Stimulated activated CD4-positive, alpha-beta T cell treated with anti-CD3 and anti-CD28 coated beads, Interleukin-15, amount 100 ng/mL, for 24 hours (primary cell): ENCODE results near the gene RUFY1.
"Not testable (repeated sequence)": the region's sequence is repeated elsewhere in the genome, so short reads cannot be mapped to it uniquely, and the experiment has no call there.

Experiments
- DNase-seq: peaks from one replicate; pipeline ENCODE4 v3.0.0-alpha.2; 2020

RUFY1 gene

DNA sequence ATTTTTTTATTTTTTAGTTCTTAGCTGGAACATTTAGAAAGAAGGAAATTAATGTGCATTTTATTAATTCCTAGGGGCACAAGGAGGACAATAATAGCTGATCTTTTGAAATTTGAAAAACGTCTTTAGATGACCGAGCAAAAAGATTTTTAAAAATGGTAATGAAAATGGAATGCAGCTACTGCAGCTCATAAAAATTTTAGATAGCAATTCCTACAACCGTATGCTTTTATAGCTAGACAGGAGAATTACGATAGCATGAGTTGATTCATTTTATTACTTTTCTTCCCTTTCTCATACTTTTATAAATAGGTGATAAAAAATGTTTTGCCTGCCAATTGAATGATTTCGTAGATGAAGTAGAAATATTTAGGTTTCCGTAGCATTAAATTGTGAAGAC is 13.7 kb upstream of the RUFY1 start:
- no peak for DNase-seq

DNA sequence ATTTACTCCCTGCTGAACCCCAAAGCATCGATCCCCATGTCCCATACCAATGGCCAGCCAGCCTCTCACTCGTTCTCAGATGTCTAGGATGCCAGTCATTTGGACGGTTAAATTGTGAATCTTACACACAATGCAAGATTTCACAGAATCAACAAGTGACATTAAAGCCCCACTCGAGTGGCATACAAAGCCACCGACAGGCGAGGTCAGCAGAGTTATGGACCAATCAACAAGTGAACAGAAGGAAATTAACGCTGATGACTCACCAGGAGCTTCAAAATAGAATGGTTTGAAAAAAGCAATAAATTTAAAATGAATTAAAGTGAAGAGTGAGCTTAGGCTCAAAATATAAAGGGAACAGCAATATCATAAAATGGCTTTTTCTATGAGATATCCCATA is 8.2 kb upstream of the RUFY1 start:
- no peak for DNase-seq

DNA sequence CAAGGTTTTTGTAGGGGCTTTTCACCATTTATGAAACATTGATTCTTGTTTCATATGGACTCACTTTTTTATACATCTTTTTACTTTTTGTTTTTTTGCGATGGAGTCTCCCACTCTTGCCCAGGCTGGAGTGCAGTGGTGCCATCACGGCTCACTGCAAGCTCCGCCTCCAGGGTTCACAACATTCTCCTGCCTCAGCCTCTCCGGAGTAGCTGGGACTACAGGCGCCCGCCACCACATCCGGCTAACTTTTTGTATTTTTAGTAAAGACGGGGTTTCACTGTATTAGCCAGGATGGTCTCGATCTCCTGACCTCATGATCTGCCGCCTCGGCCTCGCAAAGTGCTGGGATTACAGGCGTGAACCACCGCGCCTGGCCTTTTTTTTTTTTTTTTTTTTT is 7.1 kb upstream of the RUFY1 start:
- DNase-seq = not testable (repeated sequence)

DNA sequence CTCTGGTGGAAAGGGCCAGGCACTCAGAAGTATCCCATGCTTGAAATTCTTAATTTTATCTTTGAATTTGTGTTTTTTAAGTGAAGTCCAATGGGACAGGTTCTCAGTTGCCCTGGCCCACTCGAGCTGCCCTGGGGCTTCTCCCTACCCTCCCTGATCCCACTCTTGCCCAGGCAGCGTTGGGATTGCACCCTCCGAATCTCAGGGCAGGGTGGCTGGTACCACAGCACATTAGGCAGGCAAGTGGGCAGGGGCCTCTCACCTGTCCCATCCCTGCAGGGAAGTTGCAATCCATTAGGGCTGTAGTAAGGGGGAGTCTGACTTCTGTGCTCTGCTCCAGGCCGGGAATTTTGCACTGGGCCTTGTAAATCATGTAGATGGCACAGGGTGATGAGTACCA is 2.7 kb downstream of the RUFY1 start:
- DNase-seq = no peak

DNA sequence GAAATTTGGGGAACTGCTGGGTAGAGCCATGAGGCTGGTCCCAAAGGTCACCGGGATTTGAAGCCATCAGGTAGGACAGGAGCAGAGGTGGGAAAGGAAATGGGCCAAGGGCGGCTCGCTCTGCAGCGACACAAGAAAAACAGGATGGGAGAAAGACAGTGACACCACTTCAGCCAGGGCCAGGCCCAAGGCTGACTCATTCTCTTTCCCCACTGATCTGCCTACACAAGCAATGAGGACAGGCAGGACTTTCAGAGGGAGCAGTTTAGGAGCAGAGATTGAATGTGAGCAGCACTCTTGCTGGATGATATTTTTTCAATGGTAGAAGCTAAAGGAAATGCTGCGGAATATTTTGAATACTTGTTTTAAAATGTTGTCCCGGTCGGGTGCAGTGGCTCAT is 3.5 kb downstream of the RUFY1 start:
- DNase-seq = no peak

DNA sequence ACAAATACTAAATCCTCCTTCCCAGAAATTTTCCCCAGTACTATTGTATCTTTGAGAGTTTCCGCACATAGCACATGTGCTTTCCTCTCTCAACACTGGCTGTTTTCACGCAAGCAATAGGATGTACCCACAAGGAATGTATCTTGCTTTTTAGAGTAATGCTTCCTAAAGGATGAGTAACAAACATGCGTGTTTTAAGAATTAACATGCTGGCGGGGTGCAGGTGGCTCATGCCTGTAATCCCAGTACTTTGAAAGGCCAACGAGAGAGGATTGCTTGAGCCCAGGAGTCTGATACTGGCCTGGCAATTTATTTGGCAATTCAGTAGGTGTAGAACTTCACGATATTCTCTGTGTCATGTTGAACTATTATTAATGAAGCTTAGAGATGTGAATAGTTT is 4.6 kb downstream of the RUFY1 start:
- DNase-seq = no peak

DNA sequence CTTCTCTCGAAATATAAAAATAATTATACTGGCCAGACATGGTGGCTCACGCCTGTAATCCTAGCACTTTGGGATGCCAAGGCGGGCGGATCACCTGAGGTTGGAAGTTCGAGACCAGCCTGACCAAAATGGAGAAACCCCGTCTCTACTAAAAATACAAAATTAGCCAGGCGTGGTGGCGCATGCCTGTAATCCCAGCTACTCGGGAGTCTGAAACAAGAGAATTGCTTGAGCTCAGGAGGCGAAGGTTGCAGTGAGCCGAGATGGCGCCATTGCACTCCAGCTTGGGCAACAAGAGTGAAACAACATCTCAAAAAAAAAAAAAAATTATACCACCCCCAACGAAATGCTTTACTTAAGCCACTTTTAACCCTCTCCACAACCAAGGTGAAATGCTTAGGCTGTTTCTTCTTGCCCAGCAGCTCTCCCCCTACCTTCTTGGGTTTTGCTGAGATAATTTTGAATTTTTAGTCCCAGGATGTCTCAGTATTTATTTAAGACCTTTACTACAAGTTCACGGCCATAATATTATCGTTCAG is 8.0 kb downstream of the RUFY1 start:
- not testable (repeated sequence) for DNase-seq

DNA sequence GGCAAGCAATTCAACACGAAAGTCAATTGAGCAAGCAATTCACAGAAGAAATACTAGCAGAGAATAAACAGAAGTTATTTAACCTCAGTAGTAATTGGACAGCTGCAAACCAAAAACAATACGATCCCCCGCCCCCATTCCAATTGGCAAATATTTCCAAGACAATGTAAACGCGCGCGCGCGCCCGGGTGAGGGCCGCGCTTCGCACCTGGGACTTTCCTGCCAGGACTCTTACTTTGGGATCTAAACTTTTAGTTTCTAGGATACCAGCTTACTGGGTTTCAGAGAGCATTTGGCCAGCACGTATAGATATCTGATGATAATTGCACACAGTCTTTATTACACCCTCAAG is 8.6 kb downstream of the RUFY1 start:
- DNase-seq = peak; percentile 37

DNA sequence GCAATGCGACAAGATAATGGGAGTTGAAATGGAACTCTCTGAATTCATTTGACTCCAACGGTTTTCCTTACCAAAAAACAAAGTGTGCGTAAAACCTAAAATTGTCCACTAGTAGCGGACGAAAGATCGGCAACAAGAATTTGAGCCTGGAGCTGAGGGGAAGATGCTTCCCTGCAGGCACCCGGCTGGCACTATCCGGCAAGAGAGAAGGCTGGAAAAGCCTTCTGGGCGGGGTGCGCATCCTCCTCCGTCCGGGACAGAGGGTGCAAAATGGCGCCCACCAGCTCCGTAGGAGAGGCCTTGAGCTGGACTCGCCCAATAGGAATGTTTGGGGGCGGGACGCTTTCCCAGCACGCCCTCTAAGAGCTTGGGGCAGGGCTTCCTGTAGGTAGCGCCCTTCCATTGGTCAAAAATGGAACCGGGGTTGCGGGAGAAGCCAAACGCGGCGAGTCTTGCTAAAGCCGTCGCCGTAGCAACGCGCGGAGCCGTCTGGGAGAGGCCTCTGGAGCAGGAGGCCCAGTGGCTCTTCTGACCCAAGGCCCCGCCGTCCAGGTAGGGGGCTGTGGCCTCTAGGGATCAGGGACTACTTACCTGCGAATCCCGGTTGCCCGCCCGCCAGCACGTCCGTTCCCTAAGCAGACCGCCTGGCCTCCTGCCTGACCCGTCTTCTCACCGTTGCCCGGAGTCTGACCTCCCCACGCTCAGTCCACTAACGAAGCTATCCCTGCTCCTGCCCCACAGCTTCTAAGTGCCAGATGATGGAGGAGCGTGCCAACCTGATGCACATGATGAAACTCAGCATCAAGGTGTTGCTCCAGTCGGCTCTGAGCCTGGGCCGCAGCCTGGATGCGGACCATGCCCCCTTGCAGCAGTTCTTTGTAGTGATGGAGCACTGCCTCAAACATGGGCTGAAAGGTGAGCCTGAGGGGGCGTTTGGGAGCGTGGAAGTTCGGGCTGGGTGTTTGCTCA is 9.2 kb downstream of the RUFY1 start:
- DNase-seq = peak; percentile 95

DNA sequence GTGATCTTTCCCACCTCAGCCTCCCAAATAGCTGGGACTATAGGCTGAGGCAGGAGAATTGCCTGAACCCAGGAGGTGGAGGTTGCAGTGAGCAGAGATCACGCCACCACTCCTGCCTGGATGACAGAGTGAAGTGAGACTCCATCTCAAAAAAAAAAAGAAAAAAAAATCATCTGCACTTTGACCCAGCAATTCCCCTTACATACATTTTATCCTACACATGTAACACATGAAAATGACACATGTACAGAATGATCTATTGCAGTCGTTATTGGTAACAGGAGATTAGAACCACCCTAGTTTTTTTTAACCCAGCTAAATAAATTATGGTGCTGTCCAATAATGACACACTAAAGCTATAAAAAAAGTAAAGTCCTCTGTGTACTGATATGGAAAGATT is 14.2 kb downstream of the RUFY1 start:
- no peak for DNase-seq

DNA sequence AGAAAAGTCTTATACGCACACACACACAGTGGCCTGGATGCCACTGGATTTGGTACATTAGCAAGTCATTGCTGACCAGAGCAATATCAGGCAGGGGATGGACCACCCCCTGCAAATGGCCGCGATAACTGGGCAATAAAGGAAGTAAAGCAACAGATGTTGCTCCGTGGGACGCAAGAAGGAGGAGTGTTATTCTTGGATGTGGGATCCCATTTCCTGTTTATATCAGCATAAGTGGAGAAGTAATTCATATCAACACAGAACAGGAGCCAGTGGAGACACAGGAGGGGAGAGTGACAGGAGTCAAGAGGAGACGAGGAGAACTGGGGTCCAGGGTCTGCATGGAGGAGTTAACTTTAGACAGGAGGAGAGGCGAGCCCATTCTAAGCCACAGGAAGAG is 18.4 kb downstream of the RUFY1 start:
- no peak for DNase-seq

DNA sequence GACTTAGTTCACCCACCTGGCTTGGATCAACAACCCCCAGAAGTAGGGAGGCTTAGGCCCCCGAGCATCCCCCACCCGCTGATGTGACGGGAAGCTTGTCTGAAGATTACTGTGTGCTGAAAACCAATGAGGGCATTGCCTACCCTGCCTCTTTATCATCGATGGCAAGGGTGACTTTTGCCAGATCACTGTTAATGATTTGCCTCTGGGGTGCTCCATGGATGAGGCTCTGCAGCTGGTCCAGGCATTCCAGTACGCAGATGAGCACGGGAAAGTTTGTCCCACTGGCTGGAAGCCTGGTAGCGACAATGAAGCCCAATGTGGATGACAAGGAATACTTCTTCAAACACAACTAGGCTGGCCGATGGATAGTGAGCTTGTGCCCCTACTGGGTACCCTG is 22.0 kb downstream of the RUFY1 start:
- DNase-seq = no peak

DNA sequence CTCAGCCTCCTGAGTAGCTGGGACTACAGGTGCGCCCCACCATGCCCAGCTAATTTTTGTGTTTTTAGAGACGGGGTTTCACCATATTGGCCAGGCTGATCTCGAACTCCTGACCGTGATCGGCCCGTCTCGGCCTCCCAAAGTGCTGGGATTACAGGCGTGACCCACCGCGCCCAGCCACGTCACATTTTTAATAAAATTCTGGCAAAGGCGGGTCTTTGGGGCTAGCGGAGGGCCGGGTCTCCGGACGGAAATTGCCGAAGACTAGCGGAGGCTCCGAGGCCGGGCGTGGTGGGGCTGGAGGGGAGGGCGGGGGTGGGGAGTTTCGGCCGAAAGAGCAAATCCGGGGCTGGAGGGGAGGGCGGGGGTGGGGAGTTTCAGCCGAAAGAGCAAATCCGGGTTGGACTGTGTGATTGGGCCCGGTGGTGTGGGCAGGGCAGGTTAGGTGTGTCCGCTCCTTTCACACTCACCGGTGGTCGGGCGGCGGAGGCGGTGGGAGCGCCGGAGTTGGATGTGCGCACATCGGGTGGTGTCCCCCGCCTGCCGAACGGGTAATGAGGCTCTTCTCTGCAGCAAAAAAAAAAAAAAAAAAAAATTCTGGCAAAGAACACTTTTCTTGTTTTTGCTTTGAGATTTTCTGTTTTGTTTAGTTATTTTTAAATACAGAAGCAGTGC is 27.1 kb downstream of the RUFY1 start:
- DNase-seq = no peak

DNA sequence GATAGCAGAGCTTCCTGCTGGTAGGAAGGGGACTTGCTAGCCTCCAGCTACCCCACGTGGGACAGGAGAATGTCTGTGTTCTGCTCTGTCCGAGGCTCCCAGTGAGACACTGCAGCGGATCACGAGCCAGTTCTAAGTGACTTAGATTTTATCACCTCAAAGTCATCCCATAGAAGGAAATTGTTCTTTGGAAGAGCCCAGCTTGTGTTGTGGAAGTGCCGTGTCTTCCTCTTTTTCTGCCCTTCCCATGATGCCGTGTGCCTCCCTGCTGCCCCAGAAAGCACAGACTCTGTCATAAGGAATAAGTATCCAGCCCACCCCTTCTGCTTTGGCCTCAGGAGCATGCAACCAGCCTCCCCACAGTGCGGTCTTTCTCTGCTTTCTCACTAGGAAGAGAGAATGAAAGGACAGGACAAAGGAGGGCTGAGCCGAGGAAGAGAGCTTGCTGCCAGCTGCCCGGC is 35.6 kb downstream of the RUFY1 start:
- DNase-seq = no peak

DNA sequence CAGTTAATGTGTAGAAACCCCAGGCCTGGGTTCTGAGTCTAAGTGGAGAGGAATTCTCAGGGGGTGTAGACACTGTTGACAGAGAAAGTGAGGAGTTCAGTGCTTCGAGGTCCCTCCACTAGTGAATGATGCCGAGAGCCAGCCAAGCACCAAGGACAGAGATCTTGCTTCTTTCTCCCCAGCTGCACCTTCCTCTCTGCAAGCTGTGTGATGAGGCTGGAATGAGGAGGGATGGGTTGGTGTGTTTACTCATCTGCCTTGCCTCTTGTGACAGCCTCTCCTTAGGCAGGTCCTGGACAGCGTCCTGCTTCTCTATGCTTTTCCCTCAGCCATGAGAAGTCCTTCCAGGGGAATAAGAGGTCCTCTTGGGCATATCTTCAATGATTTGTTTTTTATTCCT is 37.8 kb downstream of the RUFY1 start:
- DNase-seq = no peak

DNA sequence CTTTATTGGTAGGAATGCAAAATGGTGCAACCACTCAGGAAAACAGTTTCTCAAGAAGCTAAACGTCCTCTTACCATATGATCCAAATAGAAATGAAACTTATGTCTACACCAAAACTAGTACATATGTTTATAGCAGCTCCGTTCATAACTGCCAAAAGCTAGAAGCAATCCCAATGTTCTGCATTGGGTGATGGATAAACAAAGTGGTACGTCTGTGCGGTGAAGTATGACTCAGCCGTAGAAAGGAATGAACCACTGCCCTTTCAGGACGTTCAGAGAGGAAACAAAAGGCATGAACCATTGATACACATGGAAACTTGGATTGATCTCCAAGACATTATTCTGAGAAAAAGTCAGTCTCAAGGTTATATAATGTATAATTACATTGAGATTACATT is 45.6 kb downstream of the RUFY1 start:
- no peak for DNase-seq

DNA sequence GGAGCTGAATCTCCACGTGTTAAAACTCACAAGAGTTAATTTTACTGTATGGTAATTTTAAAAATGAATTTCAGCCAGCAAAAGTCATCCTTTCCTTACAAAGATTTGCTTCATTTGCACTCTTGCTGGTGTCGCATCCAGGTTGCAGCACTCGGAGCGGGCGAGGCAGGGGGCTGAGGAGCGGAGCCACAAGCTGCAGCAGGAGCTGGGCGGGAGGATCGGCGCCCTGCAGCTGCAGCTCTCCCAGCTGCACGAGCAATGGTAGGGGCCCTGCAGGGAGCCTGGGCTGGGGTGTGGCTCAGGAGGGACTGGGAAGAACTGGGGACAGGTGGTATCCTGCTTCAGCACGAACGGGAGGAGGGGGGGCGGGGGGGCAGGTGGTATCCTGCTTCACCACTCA is 46.1 kb downstream of the RUFY1 start:
- no peak for DNase-seq

DNA sequence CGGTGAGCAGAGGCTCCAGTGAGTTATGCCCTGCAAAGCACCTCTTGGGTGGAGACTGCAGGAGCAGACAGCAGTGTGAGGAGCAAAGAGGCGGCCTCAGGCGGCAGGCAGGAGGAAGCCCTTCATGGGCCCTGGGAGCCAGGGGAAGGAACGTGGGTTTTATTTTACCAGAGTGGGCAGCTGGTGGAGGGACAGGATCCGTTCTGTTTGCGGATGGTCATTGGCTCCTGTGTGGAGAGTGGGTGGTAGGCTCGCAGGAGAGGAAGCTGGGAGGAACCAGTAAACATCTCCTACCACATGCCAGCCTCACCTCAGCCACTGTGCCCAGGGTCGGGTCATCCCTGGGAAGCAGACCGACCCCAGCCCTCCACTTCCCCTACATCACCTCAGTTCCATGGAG is 48.7 kb downstream of the RUFY1 start:
- DNase-seq = no peak

DNA sequence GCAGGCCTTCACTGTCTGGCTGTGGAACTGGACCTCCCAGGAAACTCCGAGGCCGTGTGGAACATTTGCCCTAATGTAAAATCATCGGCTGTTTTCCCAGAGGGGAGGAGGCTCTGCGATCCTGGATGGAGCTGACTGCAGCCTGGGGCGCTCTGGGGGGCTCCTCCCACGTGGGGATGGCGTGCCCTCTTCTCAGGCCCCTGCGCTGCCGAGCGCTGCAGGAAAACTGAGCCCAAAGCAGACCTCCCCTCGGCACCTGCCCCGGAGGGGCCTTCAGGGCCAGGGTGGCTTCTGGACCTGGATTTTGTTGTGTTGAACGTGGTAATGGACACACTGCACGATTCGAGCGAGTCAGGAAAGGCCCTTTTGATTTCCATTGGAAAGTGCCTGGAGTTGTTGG is 49.2 kb downstream of the RUFY1 start:
- DNase-seq = no peak

DNA sequence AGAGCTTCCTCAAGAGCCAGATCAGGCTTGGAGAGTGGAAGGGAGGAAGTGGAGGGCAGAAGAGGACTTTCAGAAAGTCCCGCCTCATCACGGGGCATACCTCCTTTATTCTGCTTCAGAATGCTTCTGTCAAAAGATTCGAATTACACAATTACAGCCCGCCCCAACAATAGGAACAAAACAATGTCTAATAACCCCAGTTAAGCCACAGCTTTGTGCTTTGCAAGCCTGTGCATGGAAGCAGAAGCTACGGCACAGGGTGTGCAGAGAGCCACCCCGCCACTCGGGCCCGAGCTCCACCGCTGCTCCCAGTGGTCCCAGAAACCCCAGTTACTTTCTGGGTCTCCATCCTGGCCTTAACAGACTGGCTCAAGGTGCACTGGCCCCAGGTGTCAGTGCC is 49.6 kb downstream of the RUFY1 start:
- DNase-seq = no peak

DNA sequence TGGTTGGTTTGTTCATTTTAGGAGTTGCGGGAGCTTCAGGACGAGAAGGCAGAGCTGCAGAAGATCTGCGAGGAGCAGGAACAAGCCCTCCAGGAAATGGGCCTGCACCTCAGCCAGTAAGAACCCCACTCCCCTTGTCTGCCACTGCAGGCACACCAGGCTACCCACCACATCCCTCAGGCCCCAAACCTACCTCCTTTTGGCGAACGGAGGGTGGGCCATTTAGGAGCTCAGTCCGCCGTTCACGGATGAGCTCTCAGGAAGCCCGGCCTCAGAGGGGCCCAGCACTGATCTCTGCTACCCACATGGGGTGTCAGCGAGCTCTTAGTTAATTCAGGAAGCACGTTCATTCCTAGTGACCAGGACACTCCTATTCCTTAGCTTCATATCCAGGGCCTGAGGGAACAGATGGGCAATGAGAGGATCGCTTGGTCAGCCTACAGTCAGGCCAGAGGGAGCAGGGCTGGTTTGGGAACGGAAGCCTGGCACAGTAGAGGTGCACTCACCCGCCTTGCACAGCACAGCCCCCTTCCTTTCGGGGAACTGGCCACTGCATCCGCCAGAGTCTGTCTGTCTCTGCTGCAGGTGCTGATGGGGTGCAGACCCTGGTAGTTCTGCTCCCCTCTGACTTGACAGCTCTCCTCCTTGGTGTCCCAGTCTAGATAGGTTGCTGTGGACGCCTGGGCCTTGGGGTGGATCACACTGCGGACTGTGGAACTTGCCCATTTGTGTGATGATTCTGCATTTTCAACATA is 51.7 kb downstream of the RUFY1 start:
- no peak for DNase-seq

DNA sequence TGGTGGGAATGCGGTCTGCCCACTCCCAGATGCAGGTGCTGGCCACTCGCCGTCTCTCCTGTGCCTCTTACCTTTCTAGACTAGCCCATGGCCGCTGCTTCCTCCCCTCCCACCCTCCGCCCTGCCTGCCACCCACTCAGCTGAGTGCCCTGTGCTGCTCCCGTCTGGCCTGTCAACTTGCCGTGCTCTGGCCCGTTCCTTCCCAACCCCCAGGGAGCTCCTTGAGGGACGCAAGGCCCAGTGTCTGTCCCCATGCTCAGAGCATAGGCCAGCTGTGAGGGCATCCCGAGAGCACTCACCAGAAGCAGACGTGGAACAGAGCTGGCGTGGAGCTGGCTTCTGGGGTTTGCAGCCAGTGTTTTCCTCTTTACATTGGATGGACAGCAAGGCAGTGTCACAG is 53.0 kb downstream of the RUFY1 start:
- DNase-seq = no peak
